Measurements from ENCODE around the gene PHYKPL.

PHYKPL gene

DNA sequence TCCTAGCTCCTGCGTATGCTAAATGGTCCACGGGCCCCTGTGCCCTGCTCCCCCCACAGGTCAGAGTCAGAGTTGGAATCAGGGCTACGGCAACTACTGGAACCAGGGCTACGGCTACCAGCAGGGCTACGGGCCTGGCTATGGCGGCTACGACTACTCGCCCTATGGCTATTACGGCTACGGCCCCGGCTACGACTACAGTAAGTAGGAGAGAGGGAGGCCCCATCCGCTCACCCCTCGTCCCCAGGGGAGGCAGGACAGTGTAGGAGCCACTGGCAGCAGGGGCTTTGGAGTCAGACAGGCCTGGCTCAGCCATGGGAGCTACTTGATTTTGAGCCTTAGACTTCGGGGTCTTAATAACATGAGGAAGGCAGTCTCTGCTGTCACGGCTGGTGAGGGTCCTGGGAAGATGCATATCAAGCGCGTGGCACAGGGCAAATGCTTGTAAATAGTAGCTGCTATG lies 22.5 kb downstream of the PHYKPL start:
- Histone ChIP-seq H3K4me2 (ENCODE audit: low read length) (no peak overlapping the region), H3K9ac (ENCODE audit: low read depth, low read length) (no peak overlapping the region), H3K9me3 (replicated peaks; ENCODE audit: low read length) (no peaks in the 10 kb centered on the region), H3K4me1 (ENCODE audit: control insufficient read depth, insufficient read depth, low read length) (peaks cover 19% of the 10 kb centered on the region), H3K27me3 (ENCODE audit: control insufficient read depth, insufficient read depth, low read length) (no peaks in the 10 kb centered on the region), H3K36me3 (ENCODE audit: insufficient read depth, low read length) (peaks cover 93% of the 10 kb centered on the region), H3K4me3 (ENCODE audit: low read length) (no peak overlapping the region)

DNA sequence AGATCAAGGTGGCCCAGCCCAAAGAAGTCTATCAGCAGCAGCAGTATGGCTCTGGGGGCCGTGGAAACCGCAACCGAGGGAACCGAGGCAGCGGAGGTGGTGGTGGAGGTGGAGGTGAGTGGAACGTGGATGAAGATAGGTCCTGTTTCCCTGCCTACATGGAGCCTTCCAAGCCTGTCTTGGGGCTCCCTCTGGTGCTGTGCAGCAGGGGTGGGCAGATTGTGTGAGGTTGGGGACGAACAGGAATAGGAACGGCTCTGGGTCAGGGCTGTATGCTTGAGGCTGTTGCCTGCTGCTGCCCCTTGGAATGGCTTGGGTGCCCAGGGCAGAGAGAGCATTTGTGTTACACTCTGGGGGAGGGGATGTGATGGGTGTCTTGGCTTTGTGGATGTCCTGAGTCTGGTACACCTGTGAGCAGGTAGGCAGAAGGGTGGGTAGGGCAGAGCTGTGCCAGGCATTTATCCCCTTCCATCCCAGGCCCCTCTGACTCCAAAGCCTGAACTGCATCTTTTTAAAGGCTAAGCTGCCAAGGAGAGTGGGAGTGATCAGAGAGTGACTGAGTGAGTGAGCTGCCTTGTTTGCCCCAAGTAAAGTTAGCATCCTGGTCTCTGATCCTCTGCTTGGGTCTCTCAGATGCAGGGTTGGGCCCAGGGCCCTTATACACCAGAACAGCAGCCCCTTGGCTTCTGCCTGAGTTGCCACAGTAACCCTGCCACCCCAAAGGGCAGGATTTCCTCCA lies 23.1 kb downstream of the PHYKPL start:
- Histone ChIP-seq H3K4me2 (ENCODE audit: low read length) (no peak overlapping the region), H3K4me1 (ENCODE audit: control insufficient read depth, insufficient read depth, low read length) (peaks cover 19% of the 10 kb centered on the region), H3K4me3 (ENCODE audit: low read length) (no peak overlapping the region), H3K27me3 (ENCODE audit: control insufficient read depth, insufficient read depth, low read length) (no peaks in the 10 kb centered on the region), H3K9ac (ENCODE audit: low read depth, low read length) (no peak overlapping the region), H3K9me3 (replicated peaks; ENCODE audit: low read length) (no peaks in the 10 kb centered on the region), H3K36me3 (ENCODE audit: insufficient read depth, low read length) (peaks cover 90% of the 10 kb centered on the region)

DNA sequence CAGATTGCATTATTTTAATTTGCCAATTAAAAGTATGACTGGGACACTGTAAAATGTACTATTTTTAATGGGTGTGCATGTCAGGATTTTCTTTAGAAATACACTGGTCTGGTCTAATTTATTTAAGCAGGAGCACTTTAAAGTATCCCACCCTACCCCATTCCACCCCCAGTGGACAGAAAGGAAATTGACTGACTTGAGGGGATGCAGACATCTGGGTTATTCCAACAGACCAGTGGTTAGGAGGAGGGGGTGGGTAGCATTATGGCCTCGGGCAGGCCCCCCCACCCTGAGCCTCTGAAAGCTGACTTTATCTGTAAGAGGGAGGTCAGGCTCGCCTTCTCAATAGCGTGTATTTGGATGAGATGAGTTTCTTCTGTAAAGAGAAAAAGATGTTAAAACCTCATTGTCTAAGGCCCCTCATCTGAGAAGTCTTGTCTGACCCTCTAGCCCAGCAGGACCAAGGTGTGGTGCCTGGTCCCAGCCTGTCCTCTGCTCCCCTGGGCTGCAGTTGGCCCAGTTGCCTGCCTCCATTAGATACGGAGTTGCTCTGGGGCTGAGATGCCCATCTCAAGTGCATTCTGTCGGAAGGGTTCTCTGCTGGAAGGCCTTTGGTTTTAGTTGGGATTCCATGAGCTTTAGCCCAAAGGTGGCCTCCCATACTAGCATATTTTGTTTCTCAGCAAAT lies 23.9 kb downstream of the PHYKPL start:
- H3K4me1 ChIP-seq (ENCODE audit: control insufficient read depth, insufficient read depth, low read length) = peaks cover 19% of the 10 kb centered on the region
- no peak overlapping the region for H3K4me3 ChIP-seq (ENCODE audit: low read length)
- no peaks in the 10 kb centered on the region for H3K9me3 ChIP-seq (replicated peaks; ENCODE audit: low read length)
- no peak overlapping the region for H3K9ac ChIP-seq (ENCODE audit: low read depth, low read length)
- H3K27me3 ChIP-seq (ENCODE audit: control insufficient read depth, insufficient read depth, low read length) = no peaks in the 10 kb centered on the region
- H3K36me3 ChIP-seq (ENCODE audit: insufficient read depth, low read length) = peaks cover 82% of the 10 kb centered on the region
- no peak overlapping the region for H3K4me2 ChIP-seq (ENCODE audit: low read length)

DNA sequence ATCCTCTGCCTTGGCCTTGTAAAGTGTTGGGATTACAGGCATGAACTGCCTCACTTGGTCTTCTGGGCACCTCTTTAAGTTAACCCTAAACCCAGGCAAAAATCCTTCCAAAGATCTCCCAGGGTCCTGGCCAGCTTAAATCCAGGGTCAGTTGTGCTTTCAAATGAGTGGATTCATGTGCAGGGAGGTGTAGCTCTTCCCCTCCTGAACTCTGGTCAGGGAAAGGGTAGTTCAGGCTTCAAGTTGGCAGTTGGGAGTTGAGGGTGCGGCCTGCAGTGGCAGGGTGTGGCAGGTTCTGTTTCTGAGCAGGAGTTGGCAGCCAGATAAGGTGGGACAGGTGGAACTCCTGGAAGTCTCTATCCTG lies 24.7 kb downstream of the PHYKPL start:
- H3K4me2 ChIP-seq (ENCODE audit: low read length) = peak overlapping the region; percentile 86
- H3K9ac ChIP-seq (ENCODE audit: low read depth, low read length) = no peak overlapping the region
- no peaks in the 10 kb centered on the region for H3K27me3 ChIP-seq (ENCODE audit: control insufficient read depth, insufficient read depth, low read length)
- H3K36me3 ChIP-seq (ENCODE audit: insufficient read depth, low read length) = peaks cover 75% of the 10 kb centered on the region
- peaks cover 19% of the 10 kb centered on the region for H3K4me1 ChIP-seq (ENCODE audit: control insufficient read depth, insufficient read depth, low read length)
- H3K4me3 ChIP-seq (ENCODE audit: low read length) = no peak overlapping the region
- no peaks in the 10 kb centered on the region for H3K9me3 ChIP-seq (replicated peaks; ENCODE audit: low read length)

DNA sequence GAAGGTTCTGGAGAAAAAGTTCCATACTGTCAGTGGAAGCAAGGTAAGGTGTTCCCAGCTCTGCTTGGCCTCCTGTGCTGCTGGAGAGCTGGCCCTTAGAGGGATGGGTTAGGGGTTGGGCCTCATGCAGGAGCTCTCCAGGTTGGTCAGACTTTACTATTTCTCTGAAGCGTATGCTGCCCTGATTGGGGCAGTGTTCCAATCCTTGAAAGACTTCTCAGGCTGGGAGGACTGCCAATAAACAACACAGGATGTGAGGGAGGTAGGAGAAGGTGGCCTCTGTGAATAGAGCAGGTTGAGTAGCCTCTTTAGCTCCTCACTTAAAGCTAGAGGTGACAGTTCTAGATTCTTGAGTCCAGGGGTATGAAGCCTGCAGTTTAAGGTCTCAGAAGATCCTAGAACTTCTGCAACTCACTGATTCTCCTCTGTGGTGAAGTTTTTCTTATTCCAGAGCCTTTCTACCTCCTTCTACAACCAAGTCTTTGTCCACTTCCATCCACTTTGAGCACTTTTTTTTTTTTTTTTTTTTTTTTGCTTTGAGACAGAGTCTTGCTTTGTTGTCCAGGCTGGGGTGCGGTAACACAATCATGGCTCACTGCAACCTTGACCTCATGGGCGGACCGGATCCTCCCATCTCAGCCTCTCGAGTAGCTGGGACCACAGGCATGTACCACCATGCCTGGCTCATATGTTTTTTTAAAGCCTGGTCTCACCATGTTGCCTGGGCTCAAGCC lies 25.3 kb downstream of the PHYKPL start:
- Histone ChIP-seq H3K9me3 (replicated peaks; ENCODE audit: low read length) (no peaks in the 10 kb centered on the region), H3K4me1 (ENCODE audit: control insufficient read depth, insufficient read depth, low read length) (peaks cover 19% of the 10 kb centered on the region), H3K4me3 (ENCODE audit: low read length) (peak overlapping the region; percentile 90), H3K4me2 (ENCODE audit: low read length) (peak overlapping the region; percentile 86), H3K36me3 (ENCODE audit: insufficient read depth, low read length) (peaks cover 69% of the 10 kb centered on the region), H3K9ac (ENCODE audit: low read depth, low read length) (peak overlapping the region; percentile 99), H3K27me3 (ENCODE audit: control insufficient read depth, insufficient read depth, low read length) (no peaks in the 10 kb centered on the region)

DNA sequence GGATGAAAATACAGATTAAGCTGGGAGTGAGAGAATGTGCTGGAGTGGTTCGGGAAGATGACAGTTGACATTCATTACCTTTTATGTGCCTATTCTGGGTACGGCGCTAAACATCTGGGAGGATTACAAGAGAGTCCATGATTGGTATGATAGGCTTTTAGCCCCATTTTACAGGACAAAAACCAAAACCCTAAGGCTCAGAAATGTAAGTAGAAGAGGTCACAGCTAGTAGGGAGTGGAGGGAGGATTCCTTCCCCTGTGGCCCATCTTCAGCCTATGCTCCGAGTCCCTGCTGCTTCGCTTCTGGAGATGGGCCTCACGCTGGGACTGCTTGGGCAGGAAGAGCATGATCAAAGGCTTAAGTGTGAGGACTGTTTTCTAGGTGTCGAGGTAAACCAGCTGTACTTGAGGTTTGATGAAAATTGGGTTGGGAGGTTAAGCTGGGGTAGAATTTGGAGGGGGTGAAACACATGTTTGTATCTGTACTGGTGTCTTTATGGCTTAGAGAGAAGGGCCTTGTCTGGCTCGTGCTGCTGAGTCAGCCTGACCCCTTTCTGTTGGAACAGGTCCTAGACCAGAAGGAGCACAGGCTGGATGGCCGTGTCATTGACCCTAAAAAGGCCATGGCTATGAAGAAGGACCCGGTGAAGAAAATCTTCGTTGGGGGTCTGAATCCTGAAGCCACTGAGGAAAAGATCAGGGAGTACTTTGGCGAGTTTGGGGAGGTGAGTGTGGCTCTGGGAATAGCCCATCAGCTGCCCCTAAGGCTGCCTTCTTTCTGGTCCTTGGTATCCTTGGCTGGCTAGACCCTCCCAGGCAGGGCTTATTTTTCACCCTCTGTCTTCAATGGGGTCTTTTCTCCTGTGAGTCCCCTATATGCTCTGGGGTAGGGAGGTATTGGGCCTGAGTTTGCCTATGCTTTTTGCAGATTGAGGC lies 26.2 kb downstream of the PHYKPL start:
- peaks cover 22% of the 10 kb centered on the region for H3K4me1 ChIP-seq (ENCODE audit: control insufficient read depth, insufficient read depth, low read length)
- H3K4me3 ChIP-seq (ENCODE audit: low read length) = peak overlapping the region; percentile 90
- peaks cover 60% of the 10 kb centered on the region for H3K36me3 ChIP-seq (ENCODE audit: insufficient read depth, low read length)
- H3K27me3 ChIP-seq (ENCODE audit: control insufficient read depth, insufficient read depth, low read length) = no peaks in the 10 kb centered on the region
- H3K9me3 ChIP-seq (replicated peaks; ENCODE audit: low read length) = no peaks in the 10 kb centered on the region
- H3K9ac ChIP-seq (ENCODE audit: low read depth, low read length) = peak overlapping the region; percentile 99
- peak overlapping the region; percentile 86 for H3K4me2 ChIP-seq (ENCODE audit: low read length)

DNA sequence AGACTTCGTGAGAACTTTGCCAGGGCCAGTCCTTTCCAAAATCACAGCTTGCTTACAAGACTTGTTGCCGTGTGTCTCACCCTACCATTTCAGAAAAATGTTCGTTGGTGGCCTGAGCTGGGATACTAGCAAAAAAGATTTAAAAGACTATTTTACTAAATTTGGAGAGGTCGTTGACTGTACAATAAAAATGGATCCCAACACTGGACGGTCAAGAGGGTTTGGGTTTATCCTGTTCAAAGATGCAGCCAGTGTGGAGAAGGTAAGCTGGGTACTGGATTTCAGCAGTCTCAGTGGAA lies 26.9 kb downstream of the PHYKPL start:
- Histone ChIP-seq H3K4me1 (ENCODE audit: control insufficient read depth, insufficient read depth, low read length) (peaks cover 22% of the 10 kb centered on the region), H3K4me3 (ENCODE audit: low read length) (peak overlapping the region; percentile 90), H3K36me3 (ENCODE audit: insufficient read depth, low read length) (peaks cover 54% of the 10 kb centered on the region), H3K27me3 (ENCODE audit: control insufficient read depth, insufficient read depth, low read length) (no peaks in the 10 kb centered on the region), H3K9ac (ENCODE audit: low read depth, low read length) (peak overlapping the region; percentile 99), H3K9me3 (replicated peaks; ENCODE audit: low read length) (no peaks in the 10 kb centered on the region), H3K4me2 (ENCODE audit: low read length) (peak overlapping the region; percentile 86)

DNA sequence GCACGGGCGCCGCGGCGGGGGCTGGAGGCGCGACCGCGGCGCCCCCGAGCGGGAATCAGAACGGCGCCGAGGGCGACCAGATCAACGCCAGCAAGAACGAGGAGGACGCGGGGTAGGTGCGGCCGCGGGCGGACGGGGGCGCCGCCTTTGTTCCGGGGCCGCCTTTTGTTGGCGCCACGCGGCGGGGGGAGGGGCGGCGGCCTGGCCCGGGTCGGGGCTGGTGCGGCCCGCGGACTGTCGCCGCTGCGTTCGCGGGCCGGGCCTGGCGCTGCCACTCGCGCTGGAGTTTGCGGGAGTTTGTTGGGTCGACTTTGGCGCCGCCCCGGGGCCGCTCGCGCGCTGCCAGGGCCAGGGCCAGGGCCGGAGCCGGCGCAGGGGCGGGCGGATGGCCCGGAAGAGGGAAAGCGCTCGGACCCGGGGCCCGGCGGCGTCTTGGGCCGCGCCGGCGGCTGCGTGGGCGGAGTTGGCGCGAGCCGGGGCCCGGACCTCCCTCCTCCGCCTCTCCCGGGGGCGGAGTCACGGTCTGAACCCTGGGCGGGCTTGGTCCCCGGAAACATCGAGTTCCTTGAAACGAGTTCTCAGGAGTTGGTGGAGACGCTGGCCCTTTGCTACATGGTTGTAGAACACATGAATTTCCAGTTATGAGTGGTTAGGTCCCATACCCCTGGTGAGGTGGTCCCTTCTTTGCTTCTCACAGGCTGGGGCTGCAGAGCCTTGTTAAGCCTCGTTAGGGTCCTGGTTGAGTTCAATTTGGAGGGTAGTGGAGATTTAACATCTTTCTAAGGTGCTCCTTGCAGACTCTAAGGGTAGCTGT lies 27.5 kb downstream of the PHYKPL start:
- H3K36me3 ChIP-seq (ENCODE audit: insufficient read depth, low read length) = peaks cover 48% of the 10 kb centered on the region
- peaks cover 22% of the 10 kb centered on the region for H3K4me1 ChIP-seq (ENCODE audit: control insufficient read depth, insufficient read depth, low read length)
- H3K4me2 ChIP-seq (ENCODE audit: low read length) = peak overlapping the region; percentile 86
- peak overlapping the region; percentile 99 for H3K9ac ChIP-seq (ENCODE audit: low read depth, low read length)
- H3K4me3 ChIP-seq (ENCODE audit: low read length) = peak overlapping the region; percentile 90
- no peaks in the 10 kb centered on the region for H3K9me3 ChIP-seq (replicated peaks; ENCODE audit: low read length)
- no peaks in the 10 kb centered on the region for H3K27me3 ChIP-seq (ENCODE audit: control insufficient read depth, insufficient read depth, low read length)

DNA sequence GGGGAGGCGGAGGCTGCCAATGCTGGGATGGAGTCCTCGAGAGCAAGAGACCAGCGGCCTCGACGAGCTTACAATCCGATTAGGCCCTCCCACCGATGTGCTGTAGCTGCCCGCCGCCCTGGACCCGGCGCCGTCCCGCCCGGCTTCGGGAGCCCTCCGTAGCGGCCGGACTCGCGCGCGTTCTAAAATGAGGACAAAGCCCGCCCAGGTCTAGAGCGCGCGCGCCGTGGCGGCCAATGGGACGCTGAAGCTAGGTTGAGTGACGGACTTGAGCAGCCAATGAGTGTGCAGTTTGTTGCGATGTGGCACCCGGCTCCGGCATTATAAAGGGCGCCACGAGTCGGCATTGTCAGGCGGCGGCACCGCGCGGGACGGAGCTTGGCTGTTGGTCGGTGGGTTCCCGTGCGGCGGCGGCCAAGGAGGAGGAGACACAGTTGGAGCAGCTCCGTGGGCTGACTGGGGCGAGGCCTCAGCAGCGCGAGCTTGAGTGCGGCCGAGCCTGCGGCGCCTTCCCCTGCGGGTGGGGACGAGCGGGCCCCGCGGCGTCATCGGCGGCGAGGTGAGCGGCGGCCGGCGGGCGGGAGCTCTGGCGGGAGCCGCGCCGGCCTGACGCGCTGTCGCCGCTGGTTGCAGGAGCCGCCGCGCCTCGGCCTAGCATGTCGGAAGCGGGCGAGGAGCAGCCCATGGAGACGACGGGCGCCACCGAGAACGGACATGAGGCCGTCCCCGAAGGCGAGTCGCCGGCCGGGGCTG lies 28.2 kb downstream of the PHYKPL start, which contains the start of gene HNRNPAB:
TSS of gene HNRNPAB (plus strand) at position 352 of the 753 bp plus-strand sequence. CDS start at position 657, 305 bp downstream.
- Histone ChIP-seq H3K4me1 (ENCODE audit: control insufficient read depth, insufficient read depth, low read length) (peaks cover 22% of the 10 kb centered on the region), H3K36me3 (ENCODE audit: insufficient read depth, low read length) (peaks cover 40% of the 10 kb centered on the region), H3K27me3 (ENCODE audit: control insufficient read depth, insufficient read depth, low read length) (no peaks in the 10 kb centered on the region), H3K9ac (ENCODE audit: low read depth, low read length) (peak within 1 kb of the TSS; percentile 99), H3K9me3 (replicated peaks; ENCODE audit: low read length) (no peaks in the 10 kb centered on the region), H3K4me3 (ENCODE audit: low read length) (peak within 1 kb of the TSS; percentile 90), H3K4me2 (ENCODE audit: low read length) (peak within 1 kb of the TSS; percentile 86)

DNA sequence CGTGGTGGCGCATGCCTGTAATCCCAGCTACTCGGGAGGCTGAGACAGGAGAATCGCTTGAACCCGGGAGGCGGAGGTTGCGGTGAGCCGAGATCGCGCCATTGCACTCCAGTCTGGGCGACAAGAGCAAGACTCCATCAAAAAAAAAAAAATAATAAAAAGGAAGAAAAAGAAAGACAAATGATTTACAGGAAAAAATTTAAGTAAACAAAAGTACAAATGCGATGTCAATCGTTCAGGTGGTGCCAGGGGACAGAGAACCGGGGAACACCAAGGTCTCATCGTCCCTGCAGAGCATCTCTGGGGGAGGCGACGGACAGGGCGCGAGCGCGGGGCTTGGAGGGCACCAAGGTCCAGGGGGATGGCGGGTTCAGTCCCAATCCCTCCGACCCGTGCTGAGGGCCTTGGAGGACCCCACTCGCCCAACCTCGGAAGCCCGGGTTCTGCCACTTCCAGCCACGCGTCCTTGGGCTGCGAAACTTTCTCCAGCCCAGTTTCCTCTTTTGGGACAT lies 28.9 kb downstream of the PHYKPL start:
- no peaks in the 10 kb centered on the region for H3K27me3 ChIP-seq (ENCODE audit: control insufficient read depth, insufficient read depth, low read length)
- H3K4me2 ChIP-seq (ENCODE audit: low read length) = peak overlapping the region; percentile 82
- H3K4me3 ChIP-seq (ENCODE audit: low read length) = peak overlapping the region; percentile 90
- peak overlapping the region; percentile 99 for H3K9ac ChIP-seq (ENCODE audit: low read depth, low read length)
- H3K36me3 ChIP-seq (ENCODE audit: insufficient read depth, low read length) = peaks cover 34% of the 10 kb centered on the region
- peaks cover 22% of the 10 kb centered on the region for H3K4me1 ChIP-seq (ENCODE audit: control insufficient read depth, insufficient read depth, low read length)
- no peaks in the 10 kb centered on the region for H3K9me3 ChIP-seq (replicated peaks; ENCODE audit: low read length)

All from skeletal muscle satellite cell (primary cell).